Activated CD8-positive, alpha-beta memory T cell treated with anti-CD3 and anti-CD28 coated beads, Interleukin-2, amount 50 U/mL, for 1 hour (primary cell): ENCODE data around the gene TMEM51.
"Not testable (repeated sequence)": the region's sequence is repeated elsewhere in the genome, so short reads cannot be mapped to it uniquely, and the experiment has no call there.

Experiments
- DNase-seq: peaks from one replicate; pipeline ENCODE4 v3.0.0-alpha.2; 2020; ENCODE audit errors: extremely low read depth

Gene TMEM51

DNA sequence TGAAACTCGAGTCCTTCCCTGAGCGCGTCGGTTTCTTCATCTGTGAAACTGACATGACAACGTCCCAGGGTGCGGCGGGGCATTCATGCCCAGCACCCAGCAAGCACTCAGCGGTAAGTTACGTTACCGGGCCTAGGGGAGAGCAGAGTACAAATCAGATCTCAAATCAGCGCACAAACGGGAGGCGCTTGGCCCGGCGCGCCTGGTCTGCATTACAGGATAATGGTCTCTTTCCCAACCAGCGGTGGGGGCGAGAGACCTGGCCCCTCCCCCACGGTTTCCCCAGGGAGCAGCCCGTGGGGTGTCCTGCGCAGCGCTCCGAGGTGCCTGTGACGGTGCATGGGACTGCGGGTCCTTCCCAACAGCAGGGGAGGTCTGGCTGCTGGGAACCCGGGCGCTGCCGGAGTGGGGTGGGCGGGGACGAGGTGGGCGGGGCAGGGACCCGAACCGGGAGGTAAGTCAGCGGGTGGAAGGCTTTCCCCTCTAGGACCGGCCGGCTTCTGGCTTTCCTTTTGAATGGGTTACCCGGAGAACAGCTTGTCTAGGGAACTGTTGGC lies 1.0 kb downstream of the TMEM51 start:
- DNase-seq = no peak

DNA sequence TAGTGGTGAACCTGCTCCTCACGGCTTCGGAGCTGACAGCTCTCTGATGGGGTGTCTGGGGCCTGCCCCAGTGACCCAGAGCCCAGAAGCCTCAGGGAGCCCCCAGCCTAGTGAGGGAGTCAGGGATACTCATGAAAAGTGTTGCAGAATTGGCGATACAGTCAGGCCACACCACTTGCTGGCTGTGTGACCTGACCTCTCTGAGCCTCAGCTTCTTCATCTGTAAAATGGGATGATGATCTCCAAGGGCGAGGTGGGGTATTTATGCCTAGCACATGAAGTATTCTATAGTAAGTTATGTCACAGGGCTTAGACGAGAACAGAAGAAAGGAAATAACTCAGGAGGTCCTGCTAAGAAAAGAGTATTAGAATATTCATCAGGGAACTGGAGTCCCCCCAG lies 1.6 kb downstream of the TMEM51 start:
- no peak for DNase-seq

DNA sequence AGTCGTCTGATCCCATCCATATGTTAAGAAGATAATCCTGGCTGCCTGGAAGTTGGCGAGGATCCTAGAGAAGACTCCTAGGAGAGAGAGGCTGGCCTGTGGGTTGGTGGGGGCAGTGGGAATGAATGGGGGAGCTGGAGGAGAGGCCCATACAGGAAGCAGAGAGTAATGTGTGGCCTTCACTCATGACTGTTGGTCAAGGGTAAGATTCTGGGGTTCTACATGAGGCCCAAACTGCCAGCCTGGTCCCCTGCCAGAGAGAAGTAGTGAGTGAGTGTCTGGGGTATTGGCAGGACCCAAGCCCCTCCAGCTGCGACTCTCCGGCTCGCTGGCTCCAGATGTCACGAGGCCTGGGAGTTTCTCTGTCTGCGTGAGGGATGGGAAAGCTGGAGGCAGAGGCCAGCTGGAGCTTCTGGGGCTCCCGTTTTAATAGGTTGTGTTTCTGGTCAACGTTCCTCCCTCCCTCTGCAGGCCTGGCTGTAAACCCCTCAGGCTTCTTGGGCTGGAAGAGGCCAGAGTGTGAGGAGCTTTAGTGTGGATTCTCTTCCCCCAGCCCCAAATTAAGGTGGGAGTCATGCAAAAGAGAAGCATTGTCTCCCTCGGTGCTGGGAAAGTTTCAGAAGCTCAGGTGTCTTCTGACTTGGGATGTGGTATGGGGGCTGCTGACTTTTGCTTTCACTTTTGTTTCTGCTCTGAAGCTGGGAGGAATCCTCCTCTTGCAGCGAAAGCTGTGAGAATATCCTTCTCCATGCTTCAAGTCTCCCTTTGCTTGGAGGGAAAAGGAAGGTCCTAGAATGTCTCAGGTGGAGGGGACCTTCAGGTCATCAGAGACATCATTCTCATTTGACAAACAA lies 2.6 kb downstream of the TMEM51 start:
- DNase-seq = no peak

DNA sequence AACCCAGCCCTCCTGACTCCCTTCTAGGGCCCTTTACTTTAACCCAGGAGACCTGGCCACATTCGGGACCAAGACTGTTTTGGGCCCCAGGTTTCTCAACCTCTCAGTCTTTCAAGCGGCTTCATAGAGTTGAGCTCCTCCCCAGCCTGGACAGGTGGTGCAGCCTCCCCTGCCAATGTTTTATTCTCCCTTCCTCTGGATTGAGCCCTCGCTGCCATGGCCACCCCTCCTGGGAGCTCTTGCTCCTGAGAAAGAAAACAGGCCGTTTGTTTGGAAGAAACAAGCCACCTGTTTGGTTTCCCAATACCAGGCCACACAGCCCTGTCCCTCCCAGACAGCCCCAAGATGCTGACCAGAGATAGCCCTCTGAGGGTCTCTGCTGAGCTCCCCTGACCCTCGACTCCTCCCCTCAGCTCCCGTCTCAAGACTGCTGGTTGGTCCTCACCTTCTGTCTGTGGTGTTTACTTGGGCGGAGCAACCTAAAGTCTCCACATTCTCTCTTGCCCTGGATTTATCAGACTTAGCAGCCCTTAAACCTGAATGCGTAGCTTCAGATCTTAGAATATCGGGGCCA lies 3.3 kb downstream of the TMEM51 start:
- no peak for DNase-seq

DNA sequence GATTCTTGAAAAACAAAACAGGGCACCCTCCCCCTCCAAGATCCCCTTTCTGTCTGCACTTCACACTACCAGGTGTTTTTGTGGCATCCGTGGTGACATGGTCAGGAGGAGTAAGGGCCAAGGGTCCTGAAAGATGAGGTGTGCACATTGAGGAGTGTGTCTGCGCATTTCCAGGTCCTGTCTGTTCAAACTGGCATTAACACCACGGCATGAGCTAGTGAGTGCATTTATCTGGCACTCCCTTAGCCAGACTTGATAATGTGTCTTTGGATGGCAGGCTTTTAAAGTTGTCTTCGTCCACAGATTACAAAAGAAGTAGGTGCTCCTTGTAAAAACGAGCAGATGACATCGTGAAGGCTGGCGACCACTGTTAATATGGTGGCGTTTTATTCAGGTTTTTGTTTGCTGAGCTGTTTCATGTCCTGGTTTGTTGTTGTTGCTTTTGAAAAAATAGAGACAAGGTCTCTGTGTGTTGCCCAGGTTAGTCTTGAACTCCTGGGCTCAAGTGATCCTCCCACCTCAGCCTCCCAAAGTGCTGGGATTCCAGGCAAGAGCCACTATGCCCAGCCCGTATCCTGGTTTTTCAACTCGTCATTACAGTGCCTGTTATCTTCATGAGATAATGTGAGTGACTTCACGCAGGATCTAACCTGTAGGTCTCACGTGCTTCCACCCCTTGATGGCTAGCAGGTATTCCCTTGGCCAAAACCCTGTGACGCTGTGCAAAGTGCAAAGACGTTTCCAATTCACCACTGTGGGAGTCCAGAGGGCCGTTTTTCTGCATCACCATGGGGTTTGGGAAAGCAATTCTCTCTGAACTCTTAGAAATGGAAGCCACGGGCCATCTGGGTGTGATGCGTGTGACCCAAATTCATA lies 4.2 kb downstream of the TMEM51 start:
- no peak for DNase-seq

- DNase-seq = no peak
Observed at GRCh38 chr1:15158506-15159165, 5.1 kb downstream of the TMEM51 start.

- DNase-seq = no peak
Observed at GRCh38 chr1:15159166-15159555, 5.6 kb downstream of the TMEM51 start.

DNA sequence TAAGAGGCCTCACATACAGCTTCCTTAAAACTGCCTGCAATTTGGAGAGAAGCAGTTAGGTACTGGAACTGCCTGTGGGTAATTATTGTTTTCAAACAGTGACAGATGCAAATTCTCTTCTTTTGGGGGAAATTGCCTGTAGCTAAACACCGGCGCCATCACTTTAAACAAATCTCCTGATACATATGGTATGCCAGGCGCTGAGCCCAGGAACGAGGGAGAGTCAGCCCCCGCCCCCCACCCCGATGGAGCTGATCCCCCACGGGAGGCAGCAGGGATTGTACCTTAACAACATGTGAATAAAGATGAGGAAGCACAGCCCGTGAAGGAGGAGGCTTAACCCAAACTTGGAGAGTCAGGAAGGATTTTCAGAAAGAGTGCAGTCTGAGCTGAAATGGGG lies 7.1 kb downstream of the TMEM51 start:
- no peak for DNase-seq

DNA sequence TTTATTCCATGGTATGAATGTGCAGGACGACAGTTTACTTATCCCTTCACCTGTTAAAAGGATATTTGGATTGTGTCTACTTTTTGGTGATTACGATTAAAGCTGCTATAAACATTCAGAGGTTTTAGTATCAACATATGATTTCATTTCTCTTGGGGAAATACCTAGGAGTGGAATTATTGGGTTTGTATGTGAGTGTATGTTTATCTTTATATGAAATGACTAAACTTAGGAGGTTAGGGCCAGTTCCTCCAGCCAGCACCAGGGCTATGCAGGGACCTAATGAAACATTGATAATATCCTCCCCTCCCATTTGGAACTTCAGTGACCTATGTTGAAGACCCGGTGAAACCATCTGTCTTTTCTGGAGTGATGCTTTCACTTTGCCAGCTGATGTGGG lies 13.8 kb downstream of the TMEM51 start:
- no peak for DNase-seq

- no peak for DNase-seq
Observed at GRCh38 chr1:15168479-15168878, 14.9 kb downstream of the TMEM51 start.

DNA sequence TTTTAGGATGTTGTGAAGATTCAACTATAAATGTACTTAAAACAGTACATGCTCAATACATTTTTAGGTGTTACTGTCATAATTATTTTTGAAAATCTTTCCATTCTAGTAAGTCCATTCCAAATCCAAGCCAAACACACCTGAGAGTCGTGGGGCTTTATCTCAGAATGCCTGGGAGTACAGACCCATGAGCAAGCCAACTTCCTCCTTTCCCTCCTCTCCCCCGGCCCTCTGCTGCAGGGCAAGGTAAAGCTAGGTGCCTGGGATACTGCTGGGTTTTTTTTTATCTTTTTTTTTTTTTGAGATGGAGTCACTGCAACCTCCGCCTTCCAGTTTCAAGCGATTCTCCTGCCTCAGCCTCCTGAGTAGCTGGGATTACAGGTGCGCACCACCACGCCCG lies 16.5 kb downstream of the TMEM51 start:
- no peak for DNase-seq

DNA sequence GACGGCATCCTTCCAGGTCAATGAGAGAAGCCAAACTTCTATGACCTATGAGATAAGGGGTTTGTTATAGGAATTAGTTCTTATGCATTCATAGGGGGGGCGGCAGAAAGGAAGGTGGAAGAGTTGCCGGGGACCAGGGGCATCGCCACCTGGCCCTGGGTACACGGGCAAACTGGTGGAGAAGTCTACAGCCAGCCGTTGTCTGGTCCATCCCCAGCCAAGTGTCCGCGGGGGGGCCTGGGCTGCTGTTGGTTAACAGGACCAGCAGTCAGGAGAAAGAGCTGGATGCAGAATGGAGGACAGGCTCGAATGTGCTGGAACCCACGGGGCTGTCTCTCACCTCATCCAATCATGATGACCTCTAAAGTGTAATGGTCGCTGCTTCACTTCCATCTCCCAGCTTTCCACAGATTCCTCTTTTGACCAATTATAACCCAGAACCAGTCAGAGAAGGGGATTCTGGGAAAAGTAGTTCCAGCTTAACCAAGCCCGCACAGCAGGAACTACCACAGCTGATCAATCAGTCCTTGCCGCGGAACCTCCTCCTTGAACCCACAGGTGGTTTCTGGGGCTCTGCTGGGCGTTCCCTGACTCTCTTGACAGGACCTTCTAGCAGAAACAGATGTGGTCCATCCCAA lies 17.8 kb downstream of the TMEM51 start:
- no peak for DNase-seq

DNA sequence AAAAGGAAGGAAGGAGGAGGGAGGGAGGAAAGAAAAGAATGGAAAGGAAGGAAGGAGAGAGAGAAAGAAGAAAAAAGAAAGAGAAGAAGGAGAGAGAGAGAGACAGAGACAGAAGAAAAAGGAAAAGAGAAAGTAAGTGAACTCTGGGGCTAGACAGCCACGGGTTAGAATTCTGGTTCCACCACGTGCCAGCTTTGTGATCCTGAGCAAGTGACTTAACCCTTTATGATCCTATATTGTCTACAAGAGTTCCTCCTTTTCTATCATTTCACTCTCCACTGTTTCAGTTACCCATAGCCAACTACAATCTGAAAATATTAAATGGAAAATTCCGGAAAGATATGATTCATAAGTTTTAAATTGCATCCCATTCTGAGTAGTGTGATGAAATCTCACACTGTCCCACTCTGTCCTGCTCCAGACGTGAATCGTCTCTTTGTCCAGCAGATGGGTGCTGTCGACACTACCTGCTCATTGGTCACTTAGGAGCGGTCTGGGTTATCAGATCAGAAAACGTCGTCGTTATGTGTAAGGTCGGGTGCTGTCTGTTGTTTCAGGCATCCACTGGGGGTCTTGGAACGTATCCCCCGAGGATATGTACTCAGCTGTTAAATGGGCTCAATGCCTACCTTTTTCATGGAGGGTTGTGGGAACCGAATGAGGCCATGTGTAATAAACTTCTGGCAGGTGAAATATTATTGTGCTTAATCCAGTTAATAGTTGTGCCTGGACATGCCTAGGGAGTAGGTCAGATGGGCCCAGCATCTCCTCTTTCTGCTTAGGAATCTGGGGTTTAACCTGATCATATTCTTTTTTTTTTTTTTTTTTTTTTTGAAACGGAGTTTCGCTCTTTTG lies 19.1 kb downstream of the TMEM51 start:
- DNase-seq = no peak

DNA sequence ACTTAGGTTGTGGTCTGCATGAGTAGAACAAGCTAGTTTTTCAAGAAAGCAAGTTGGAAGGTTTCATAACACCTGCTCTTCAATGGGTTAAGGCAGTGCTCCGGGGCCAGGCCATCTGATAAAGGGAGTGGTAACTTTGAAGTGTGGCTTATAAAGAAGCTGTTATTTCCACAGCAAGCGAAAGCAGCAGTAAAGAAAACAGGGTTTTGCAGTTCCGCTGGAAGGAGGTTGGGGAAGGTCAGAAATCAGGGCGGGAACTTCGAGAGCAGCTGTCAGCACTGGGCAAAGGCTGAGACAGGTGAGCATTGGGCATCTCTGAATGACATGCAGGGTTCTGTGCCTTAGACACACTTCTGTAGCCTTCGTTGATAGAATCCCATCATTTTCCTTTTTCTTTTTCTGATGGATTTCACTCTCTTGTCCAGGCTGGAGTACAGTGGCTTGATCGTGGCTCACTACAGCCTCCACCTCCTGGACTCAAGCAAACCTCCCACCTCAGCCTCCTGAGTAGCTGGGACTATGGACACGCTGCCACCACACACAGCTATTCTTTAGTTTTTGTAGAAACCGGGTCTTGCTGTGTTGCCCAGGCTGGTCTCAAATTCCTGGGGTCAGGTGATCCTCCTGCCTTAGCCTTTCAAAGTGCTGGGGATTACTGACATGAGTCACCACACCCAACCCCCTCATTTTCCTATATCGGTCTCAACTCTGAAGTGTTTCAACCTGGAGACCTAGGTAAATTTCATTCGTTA lies 20.5 kb downstream of the TMEM51 start:
- no peak for DNase-seq

DNA sequence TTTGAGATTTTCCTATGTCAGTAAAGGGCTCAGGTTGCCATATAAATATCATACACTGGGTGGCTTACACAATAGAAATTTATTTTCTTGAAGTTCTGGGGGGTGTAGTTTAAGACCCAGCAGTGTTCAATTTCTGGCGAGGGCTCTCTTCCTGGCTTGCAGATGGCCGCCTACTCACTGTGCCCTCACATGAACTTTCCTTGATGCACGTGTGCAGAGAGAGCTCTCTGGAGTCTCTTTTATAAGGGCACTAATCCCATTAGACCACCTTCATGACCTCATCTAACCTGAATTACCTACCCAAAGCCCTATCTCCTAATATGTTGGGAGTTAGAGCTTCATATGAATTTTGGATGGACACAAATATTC lies 21.1 kb downstream of the TMEM51 start:
- DNase-seq = no peak

- DNase-seq = not testable (repeated sequence)
Observed at GRCh38 chr1:15175324-15176094, 22.0 kb downstream of the TMEM51 start.

GRCh38 chr1:15176120-15176519 lies 22.6 kb downstream of the TMEM51 start:
- no peak for DNase-seq

DNA sequence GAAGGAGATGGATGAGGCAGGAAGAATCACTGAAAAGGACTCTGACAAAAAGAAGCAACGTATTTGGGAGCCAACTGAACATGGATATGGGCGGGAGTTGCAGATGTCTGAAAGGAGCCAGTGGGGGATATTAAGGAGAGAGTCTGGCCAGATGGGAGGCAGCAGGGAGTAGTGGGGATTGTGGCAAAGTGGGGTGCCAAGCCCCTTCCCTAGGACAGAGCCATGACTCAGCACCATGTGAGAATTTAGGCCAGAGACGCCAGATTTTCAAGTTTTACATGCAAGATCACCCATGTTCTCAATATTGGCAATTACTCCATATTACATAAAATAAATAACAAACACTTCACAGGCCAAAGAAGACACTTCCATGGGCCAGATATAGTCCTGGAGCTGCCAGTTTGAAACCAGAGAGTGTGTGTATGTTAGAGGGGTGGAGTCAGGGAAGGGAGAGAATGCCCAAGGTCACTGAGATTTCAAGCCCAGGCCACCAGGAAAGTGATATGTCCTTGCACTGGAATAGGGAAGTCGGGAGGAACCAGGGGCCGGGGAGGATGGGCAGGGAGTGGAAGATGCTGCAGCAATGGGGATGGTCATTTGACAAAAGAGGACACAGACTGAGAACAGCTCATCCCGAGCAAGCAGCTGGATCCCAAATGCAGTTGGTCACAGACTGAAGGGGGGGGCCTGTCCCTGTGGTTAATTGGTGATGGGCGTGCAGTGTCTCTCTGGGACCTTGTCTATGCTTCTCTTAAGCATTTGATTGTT lies 23.5 kb downstream of the TMEM51 start:
- no peak for DNase-seq
